ENCODE data around the gene VWDE.
"Not testable (repeated sequence)": the region's sequence is repeated elsewhere in the genome, so short reads cannot be mapped to it uniquely, and the experiment has no call there.

VWDE gene

GRCh38 chr7:12403287-12404181 is at the start of gene VWDE:
Gene VWDE, minus strand, starts transcription at chr7:12403865. Its CDS starts 149 bp downstream, at chr7:12403716.
- peak; percentile 60 for DNase-seq
- H3K4me3 Mint-ChIP-seq = peak within 1 kb of the TSS; percentile 79
- peaks cover 15% of the 10 kb centered on the region for H3K4me1 Mint-ChIP-seq (ENCODE audit: low read depth)
- no peaks in the 10 kb centered on the region for H3K36me3 Mint-ChIP-seq (ENCODE audit: low read depth)
- H3K9me3 Mint-ChIP-seq = peaks cover 4% of the 10 kb centered on the region
- H3K27ac Mint-ChIP-seq = peak within 1 kb of the TSS; percentile 15
- peaks cover 55% of the 10 kb centered on the region for H3K27me3 Mint-ChIP-seq

DNA sequence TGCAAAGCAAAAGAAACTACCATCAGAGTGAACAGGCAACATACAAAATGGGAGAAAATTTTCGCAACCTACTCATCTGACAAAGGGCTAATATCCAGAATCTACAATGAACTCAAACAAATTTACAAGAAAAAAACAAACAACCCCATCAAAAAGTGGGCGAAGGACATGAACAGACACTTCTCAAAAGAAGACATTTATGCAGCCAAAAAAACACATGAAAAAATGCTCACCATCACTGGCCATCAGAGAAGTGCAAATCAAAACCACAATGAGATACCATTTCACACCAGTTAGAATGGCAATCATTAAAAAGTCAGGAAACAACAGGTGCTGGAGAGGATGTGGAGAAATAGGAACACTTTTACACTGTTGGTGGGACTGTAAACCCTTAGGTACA is 49.5 kb upstream of the VWDE start:
- not testable (repeated sequence) for DNase-seq; H3K4me1 Mint-ChIP-seq (ENCODE audit: low read depth); H3K4me3 Mint-ChIP-seq; H3K9me3 Mint-ChIP-seq; H3K27me3 Mint-ChIP-seq; H3K36me3 Mint-ChIP-seq (ENCODE audit: low read depth); H3K27ac Mint-ChIP-seq

DNA sequence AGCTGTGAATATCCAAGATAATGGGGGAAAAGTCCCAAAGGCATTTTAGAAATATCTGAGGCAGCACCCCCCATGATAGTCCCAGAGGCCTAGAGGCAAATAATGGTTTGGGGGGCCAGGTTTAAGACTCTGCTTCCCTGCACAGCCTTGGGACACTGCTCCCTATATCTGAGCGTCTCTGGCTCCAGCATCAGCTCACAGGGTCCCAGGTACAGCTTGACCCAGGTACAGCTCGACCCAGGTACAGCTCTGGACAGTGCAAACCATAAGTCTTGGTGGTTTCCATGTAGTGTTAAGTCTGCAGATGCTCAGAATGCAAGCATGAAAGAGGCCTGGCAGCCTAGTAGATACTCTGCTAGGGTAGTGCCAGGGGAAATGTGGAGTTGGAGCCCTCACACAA is 47.0 kb upstream of the VWDE start:
- Mint-ChIP-seq H3K9me3 (no peaks in the 10 kb centered on the region), H3K27ac (no peak overlapping the region)
- no peak for DNase-seq

DNA sequence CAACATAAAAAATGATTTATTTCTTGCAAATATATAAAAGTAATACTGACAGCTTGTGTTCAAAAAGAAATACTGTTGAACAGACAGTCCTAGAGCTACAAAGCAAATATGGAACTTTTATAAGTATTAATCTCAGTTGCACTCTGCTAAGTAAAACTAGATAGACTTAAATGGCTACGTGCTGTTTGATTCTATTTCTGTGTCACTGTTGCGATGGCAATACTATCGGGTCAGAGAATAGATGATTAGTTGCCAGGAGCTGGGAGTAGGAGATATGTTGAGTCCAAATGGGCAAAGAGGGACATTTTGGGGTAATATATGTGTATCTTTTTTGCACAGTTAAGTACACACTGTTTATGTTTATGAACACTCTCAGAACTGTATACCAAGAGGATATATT is 41.1 kb upstream of the VWDE start:
- Mint-ChIP-seq H3K27ac (no peak overlapping the region), H3K4me1 (ENCODE audit: low read depth) (no peaks in the 10 kb centered on the region), H3K27me3 (peaks cover 7% of the 10 kb centered on the region), H3K36me3 (ENCODE audit: low read depth) (no peaks in the 10 kb centered on the region), H3K4me3 (no peak overlapping the region), H3K9me3 (no peaks in the 10 kb centered on the region)
- DNase-seq = no peak

More for the DNA sequence above, 47.0 kb upstream of the VWDE start:
- Mint-ChIP-seq H3K4me1 (ENCODE audit: low read depth) (no peaks in the 10 kb centered on the region), H3K4me3 (no peak overlapping the region), H3K27me3 (peaks cover 3% of the 10 kb centered on the region), H3K36me3 (ENCODE audit: low read depth) (no peaks in the 10 kb centered on the region)

- Mint-ChIP-seq H3K9me3 (no peaks in the 10 kb centered on the region), H3K4me3 (no peak overlapping the region), H3K4me1 (ENCODE audit: low read depth) (no peaks in the 10 kb centered on the region), H3K36me3 (ENCODE audit: low read depth) (no peaks in the 10 kb centered on the region), H3K27ac (no peak overlapping the region), H3K27me3 (peaks cover 10% of the 10 kb centered on the region)
- no peak for DNase-seq
These were observed 36.6 kb upstream of the VWDE start for GRCh38 chr7:12440229-12440628.

DNA sequence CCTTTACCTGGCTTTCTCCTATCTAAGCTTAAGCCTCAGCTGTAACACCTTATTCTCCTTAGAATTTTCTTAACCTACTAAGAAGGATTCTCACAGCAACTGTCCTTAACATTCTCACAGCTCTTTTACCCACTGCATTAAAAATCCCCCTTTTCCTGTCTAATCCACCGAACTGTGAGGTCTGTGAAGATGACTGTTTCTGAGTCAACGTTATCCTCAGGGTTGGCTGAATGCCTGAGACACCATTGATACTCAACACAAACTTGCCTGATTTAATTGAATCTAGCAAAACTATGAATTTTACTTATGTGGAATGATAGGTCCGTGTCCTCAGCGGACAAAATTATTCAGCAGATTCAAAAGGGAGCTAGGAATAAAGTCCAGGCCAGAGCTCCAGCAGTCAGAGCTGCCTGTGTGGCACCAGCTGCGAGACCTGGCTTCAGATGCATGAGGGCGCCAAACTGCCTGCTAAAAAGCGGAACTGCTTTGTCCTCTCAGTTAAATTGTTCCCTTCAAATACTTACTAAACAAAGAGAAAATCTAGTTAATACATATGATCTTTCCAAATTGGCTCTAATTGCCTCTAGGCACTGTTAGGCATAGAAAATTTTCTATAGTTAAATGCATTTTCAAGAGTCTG is 33.4 kb upstream of the VWDE start:
- no peak for DNase-seq
- H3K27me3 Mint-ChIP-seq = peaks cover 10% of the 10 kb centered on the region
- H3K27ac Mint-ChIP-seq = no peak overlapping the region
- H3K4me1 Mint-ChIP-seq (ENCODE audit: low read depth) = no peaks in the 10 kb centered on the region
- no peak overlapping the region for H3K4me3 Mint-ChIP-seq
- no peaks in the 10 kb centered on the region for H3K9me3 Mint-ChIP-seq
- no peaks in the 10 kb centered on the region for H3K36me3 Mint-ChIP-seq (ENCODE audit: low read depth)

- Mint-ChIP-seq H3K27ac (no peak overlapping the region), H3K4me1 (ENCODE audit: low read depth) (no peaks in the 10 kb centered on the region), H3K27me3 (peaks cover 12% of the 10 kb centered on the region), H3K4me3 (no peak overlapping the region), H3K9me3 (no peaks in the 10 kb centered on the region), H3K36me3 (ENCODE audit: low read depth) (no peaks in the 10 kb centered on the region)
- no peak for DNase-seq
These were observed 32.5 kb upstream of the VWDE start for GRCh38 chr7:12436126-12436525.

GRCh38 chr7:12434012-12434642 is 30.5 kb upstream of the VWDE start:
- Mint-ChIP-seq H3K9me3 (no peaks in the 10 kb centered on the region), H3K36me3 (ENCODE audit: low read depth) (no peaks in the 10 kb centered on the region), H3K27ac (no peak overlapping the region), H3K27me3 (peaks cover 15% of the 10 kb centered on the region), H3K4me3 (no peak overlapping the region), H3K4me1 (ENCODE audit: low read depth) (no peaks in the 10 kb centered on the region)
- no peak for DNase-seq

GRCh38 chr7:12431886-12432556 is 28.4 kb upstream of the VWDE start:
- no peak for DNase-seq
- H3K9me3 Mint-ChIP-seq = no peaks in the 10 kb centered on the region
- H3K4me1 Mint-ChIP-seq (ENCODE audit: low read depth) = no peaks in the 10 kb centered on the region
- no peak overlapping the region for H3K4me3 Mint-ChIP-seq
- peaks cover 20% of the 10 kb centered on the region for H3K27me3 Mint-ChIP-seq
- H3K36me3 Mint-ChIP-seq (ENCODE audit: low read depth) = no peaks in the 10 kb centered on the region
- no peak overlapping the region for H3K27ac Mint-ChIP-seq

DNA sequence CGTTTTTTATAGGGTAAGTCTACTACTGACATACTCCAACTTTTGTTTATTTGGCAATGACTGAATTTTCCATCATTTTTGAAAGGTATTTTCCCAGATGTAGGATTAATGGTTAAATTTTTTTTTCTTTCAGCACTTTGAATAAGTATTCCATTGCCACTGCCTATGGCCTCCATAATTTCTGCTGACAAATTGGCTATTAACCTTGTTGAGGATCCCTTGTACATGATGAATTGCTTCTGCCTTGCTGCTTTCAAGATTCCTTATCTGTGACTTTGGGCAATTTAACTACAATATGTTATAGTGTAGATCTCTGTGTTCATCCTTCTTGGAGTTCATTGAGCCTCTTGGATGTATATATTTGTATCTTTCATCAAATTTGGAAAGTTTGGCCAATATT is 21.6 kb upstream of the VWDE start:
- no peak overlapping the region for H3K27ac Mint-ChIP-seq
- H3K4me1 Mint-ChIP-seq (ENCODE audit: low read depth) = no peaks in the 10 kb centered on the region
- H3K36me3 Mint-ChIP-seq (ENCODE audit: low read depth) = no peaks in the 10 kb centered on the region
- peaks cover 20% of the 10 kb centered on the region for H3K27me3 Mint-ChIP-seq
- no peak overlapping the region for H3K4me3 Mint-ChIP-seq
- H3K9me3 Mint-ChIP-seq = no peaks in the 10 kb centered on the region
- DNase-seq = no peak

GRCh38 chr7:12423997-12424745 is 20.5 kb upstream of the VWDE start:
- Mint-ChIP-seq H3K4me3 (no peak overlapping the region), H3K27ac (no peak overlapping the region), H3K9me3 (no peaks in the 10 kb centered on the region), H3K36me3 (ENCODE audit: low read depth) (no peaks in the 10 kb centered on the region), H3K27me3 (peaks cover 18% of the 10 kb centered on the region), H3K4me1 (ENCODE audit: low read depth) (no peaks in the 10 kb centered on the region)
- DNase-seq = no peak

DNA sequence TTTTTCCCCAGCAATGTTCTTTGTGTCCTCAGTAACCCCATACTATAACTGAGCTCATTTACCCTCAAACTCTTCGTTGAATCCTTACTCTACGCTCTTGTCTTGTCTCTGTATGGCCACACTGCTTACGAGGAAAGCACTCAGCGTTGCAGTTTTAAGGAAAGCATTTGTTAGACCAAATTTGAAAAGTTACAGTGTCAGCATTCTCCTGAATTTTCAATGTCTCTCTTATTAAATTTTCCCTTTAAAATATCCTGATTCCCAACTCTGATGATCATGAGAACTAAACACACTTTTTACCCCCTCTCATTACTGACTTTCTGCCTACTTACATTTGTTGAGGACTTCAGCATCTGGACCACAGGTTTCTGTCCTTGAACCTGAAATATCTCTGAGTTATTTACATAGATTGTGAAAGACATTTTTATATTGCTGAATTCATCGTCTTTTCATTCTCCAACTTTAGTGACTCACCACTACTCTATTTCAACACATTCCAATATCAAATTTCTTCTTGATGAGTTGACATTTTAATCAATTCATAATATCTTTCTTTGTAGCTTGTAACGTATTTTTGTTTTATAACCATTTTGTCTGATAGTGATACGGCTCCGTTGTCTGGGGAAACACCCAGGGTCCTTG is 19.8 kb upstream of the VWDE start:
- Mint-ChIP-seq H3K9me3 (no peaks in the 10 kb centered on the region), H3K36me3 (ENCODE audit: low read depth) (no peaks in the 10 kb centered on the region), H3K4me1 (ENCODE audit: low read depth) (no peaks in the 10 kb centered on the region), H3K27me3 (peaks cover 18% of the 10 kb centered on the region), H3K4me3 (no peak overlapping the region), H3K27ac (no peak overlapping the region)
- no peak for DNase-seq

GRCh38 chr7:12422554-12423320 is 19.1 kb upstream of the VWDE start:
- H3K27me3 Mint-ChIP-seq = peaks cover 15% of the 10 kb centered on the region
- no peak for DNase-seq
- no peaks in the 10 kb centered on the region for H3K4me1 Mint-ChIP-seq (ENCODE audit: low read depth)
- no peaks in the 10 kb centered on the region for H3K9me3 Mint-ChIP-seq
- H3K36me3 Mint-ChIP-seq (ENCODE audit: low read depth) = no peaks in the 10 kb centered on the region
- no peak overlapping the region for H3K4me3 Mint-ChIP-seq
- no peak overlapping the region for H3K27ac Mint-ChIP-seq

Measured in activated T-cell treated with anti-CD3 and anti-CD28 coated beads, Interleukin-2, amount 50 U/mL, for 24 hours (primary cell).